Measurements from ENCODE around the gene NSG1. TPM values are rescaled to one million over a fixed set of nuclear protein-coding genes. Genes with fewer than 3 reads are reported as not detected.

The NSG1 gene
- total and polyA plus RNA-seq, 4 donors: 0.58 to 1.5 (median 0.78) TPM; not detected in 1

GRCh38 chr4:4424499-4425115, 37.7 kb downstream of the NSG1 start:
- no peaks in the 10 kb centered on the region for H3K27me3 ChIP-seq (ENCODE audit: control insufficient read depth in 1 of 2, insufficient read depth in 2 of 2, low read length in 1 of 2)
- 90 to 94% methylated on average over 8 of the region's 8 CpGs for WGBS, 2 donors
- peaks cover 4 to 15% of the 10 kb centered on the region in 2 donors for H3K36me3 ChIP-seq (ENCODE audit: control insufficient read depth in 1 of 2, insufficient read depth in 2 of 2, low read length in 1 of 2)
- ATAC-seq (ENCODE audit: low FRiP score) (no peak), DNase-seq (peak in 1 of 2 donors; percentile 35)
- H3K4me1 ChIP-seq (ENCODE audit: control insufficient read depth in 1 of 2, insufficient read depth in 2 of 2, low read length in 2 of 2): no peaks in the 10 kb centered on the region
- H3K9me3 ChIP-seq (ENCODE audit: control insufficient read depth, low read length): no peaks in the 10 kb centered on the region
- H3K4me3 ChIP-seq (ENCODE audit: low read length in 2 of 2): no peak overlapping the region
- intact Hi-C loops (cut with DNase I): no loop called here
- H3K27ac ChIP-seq (ENCODE audit: low read depth in 1 of 2, low read length in 2 of 2): no peak overlapping the region

- Histone ChIP-seq H3K4me3 (ENCODE audit: low read length in 2 of 2) (no peak overlapping the region), H3K27me3 (ENCODE audit: control insufficient read depth in 1 of 2, insufficient read depth in 2 of 2, low read length in 1 of 2) (no peaks in the 10 kb centered on the region), H3K4me1 (ENCODE audit: control insufficient read depth in 1 of 2, insufficient read depth in 2 of 2, low read length in 2 of 2) (no peaks in the 10 kb centered on the region), H3K36me3 (ENCODE audit: control insufficient read depth in 1 of 2, insufficient read depth in 2 of 2, low read length in 1 of 2) (peaks cover 3 to 11% of the 10 kb centered on the region in 2 donors), H3K9me3 (ENCODE audit: control insufficient read depth, low read length) (no peaks in the 10 kb centered on the region), H3K27ac (ENCODE audit: low read depth in 1 of 2, low read length in 2 of 2) (no peak overlapping the region)
- DNase-seq (peak in 1 of 2 donors; percentile 47), ATAC-seq (ENCODE audit: low FRiP score) (no peak)
- intact Hi-C loops (cut with DNase I): no loop called here
- 85 to 88% methylated on average over 13 of the region's 13 CpGs for WGBS, 2 donors
Observed at GRCh38 chr4:4425119-4425690, 38.3 kb downstream of the NSG1 start.

GRCh38 chr4:4425696-4426095, 38.8 kb downstream of the NSG1 start:
- DNase-seq (peak in 1 of 2 donors; percentile 59), ATAC-seq (ENCODE audit: low FRiP score) (no peak)
- Histone ChIP-seq H3K4me1 (ENCODE audit: control insufficient read depth in 1 of 2, insufficient read depth in 2 of 2, low read length in 2 of 2) (no peaks in the 10 kb centered on the region), H3K27me3 (ENCODE audit: control insufficient read depth in 1 of 2, insufficient read depth in 2 of 2, low read length in 1 of 2) (no peaks in the 10 kb centered on the region), H3K27ac (ENCODE audit: low read depth in 1 of 2, low read length in 2 of 2) (no peak overlapping the region), H3K36me3 (ENCODE audit: control insufficient read depth in 1 of 2, insufficient read depth in 2 of 2, low read length in 1 of 2) (peaks cover 0 to 6% of the 10 kb centered on the region in 2 donors), H3K4me3 (ENCODE audit: low read length in 2 of 2) (no peak overlapping the region), H3K9me3 (ENCODE audit: control insufficient read depth, low read length) (no peaks in the 10 kb centered on the region)
- WGBS, 2 donors: 79 to 81% methylated on average over 7 of the region's 7 CpGs
- intact Hi-C loops (cut with DNase I): no loop called here

- Histone ChIP-seq H3K4me1 (ENCODE audit: control insufficient read depth in 1 of 2, insufficient read depth in 2 of 2, low read length in 2 of 2) (no peaks in the 10 kb centered on the region), H3K4me3 (ENCODE audit: low read length in 2 of 2) (no peak overlapping the region), H3K36me3 (ENCODE audit: control insufficient read depth in 1 of 2, insufficient read depth in 2 of 2, low read length in 1 of 2) (peaks cover 0 to 6% of the 10 kb centered on the region in 2 donors), H3K9me3 (ENCODE audit: control insufficient read depth, low read length) (no peaks in the 10 kb centered on the region), H3K27ac (ENCODE audit: low read depth in 1 of 2, low read length in 2 of 2) (no peak overlapping the region), H3K27me3 (ENCODE audit: control insufficient read depth in 1 of 2, insufficient read depth in 2 of 2, low read length in 1 of 2) (no peaks in the 10 kb centered on the region)
- ATAC-seq (ENCODE audit: low FRiP score) (no peak), DNase-seq (peak in 1 of 2 donors; percentile 25)
- WGBS, 2 donors: 83 to 85% methylated on average over 11 of the region's 11 CpGs
- intact Hi-C loops (cut with DNase I): no loop called here
Observed at GRCh38 chr4:4426511-4427120, 39.7 kb downstream of the NSG1 start.

- no peak overlapping the region for H3K27ac ChIP-seq (ENCODE audit: low read depth in 1 of 2, low read length in 2 of 2)
- H3K27me3 ChIP-seq (ENCODE audit: control insufficient read depth in 1 of 2, insufficient read depth in 2 of 2, low read length in 1 of 2): no peaks in the 10 kb centered on the region
- H3K9me3 ChIP-seq (ENCODE audit: control insufficient read depth, low read length): no peaks in the 10 kb centered on the region
- peak in 1 of 2 donors; percentile 41 for DNase-seq
- peaks cover 0 to 6% of the 10 kb centered on the region in 2 donors for H3K36me3 ChIP-seq (ENCODE audit: control insufficient read depth in 1 of 2, insufficient read depth in 2 of 2, low read length in 1 of 2)
- ATAC-seq (ENCODE audit: low FRiP score): no peak
- intact Hi-C loops (cut with DNase I): no loop called here
- H3K4me3 ChIP-seq (ENCODE audit: low read length in 2 of 2): no peak overlapping the region
- no peaks in the 10 kb centered on the region for H3K4me1 ChIP-seq (ENCODE audit: control insufficient read depth in 1 of 2, insufficient read depth in 2 of 2, low read length in 2 of 2)
- WGBS, 2 donors: 83 to 86% methylated on average over 12 of the region's 12 CpGs
Observed at GRCh38 chr4:4427121-4427870, 40.4 kb downstream of the NSG1 start.

GRCh38 chr4:4427886-4428285, 41.0 kb downstream of the NSG1 start:
- intact Hi-C loops (cut with DNase I): no loop called here
- DNase-seq: peak in 1 of 2 donors; percentile 45
- ATAC-seq (ENCODE audit: low FRiP score): no peak
- no peaks in the 10 kb centered on the region for H3K9me3 ChIP-seq (ENCODE audit: control insufficient read depth, low read length)
- H3K27ac ChIP-seq (ENCODE audit: low read depth in 1 of 2, low read length in 2 of 2): no peak overlapping the region
- H3K4me3 ChIP-seq (ENCODE audit: low read length in 2 of 2): no peak overlapping the region
- no peaks in the 10 kb centered on the region for H3K27me3 ChIP-seq (ENCODE audit: control insufficient read depth in 1 of 2, insufficient read depth in 2 of 2, low read length in 1 of 2)
- H3K36me3 ChIP-seq (ENCODE audit: control insufficient read depth in 1 of 2, insufficient read depth in 2 of 2, low read length in 1 of 2): peaks cover 0 to 7% of the 10 kb centered on the region in 2 donors
- H3K4me1 ChIP-seq (ENCODE audit: control insufficient read depth in 1 of 2, insufficient read depth in 2 of 2, low read length in 2 of 2): no peaks in the 10 kb centered on the region
- WGBS, 2 donors: 77 to 85% methylated on average over 5 of the region's 5 CpGs

GRCh38 chr4:4428966-4429875, 42.3 kb downstream of the NSG1 start:
- Histone ChIP-seq H3K27me3 (ENCODE audit: control insufficient read depth in 1 of 2, insufficient read depth in 2 of 2, low read length in 1 of 2) (no peaks in the 10 kb centered on the region), H3K9me3 (ENCODE audit: control insufficient read depth, low read length) (peaks cover 1% of the 10 kb centered on the region), H3K4me3 (ENCODE audit: low read length in 2 of 2) (no peak overlapping the region), H3K4me1 (ENCODE audit: control insufficient read depth in 1 of 2, insufficient read depth in 2 of 2, low read length in 2 of 2) (no peaks in the 10 kb centered on the region), H3K27ac (ENCODE audit: low read depth in 1 of 2, low read length in 2 of 2) (no peak overlapping the region), H3K36me3 (ENCODE audit: control insufficient read depth in 1 of 2, insufficient read depth in 2 of 2, low read length in 1 of 2) (peaks cover 0 to 7% of the 10 kb centered on the region in 2 donors)
- 90 to 95% methylated on average over 10 of the region's 10 CpGs for WGBS, 2 donors
- DNase-seq (peak in 1 of 2 donors; percentile 34), ATAC-seq (ENCODE audit: low FRiP score) (no peak)
- intact Hi-C loops (cut with DNase I): no loop called here

All from aorta (tissue), 5 donors.